Retina (tissue), 1 donor: ENCODE results near the gene MAD1L1.
A peak's percentile ranks its signal among the peaks of the same experiment; 100 is the strongest.

ENCODE experiments used
- DNase-seq: peaks from one replicate; pipeline ENCODE4 v3.0.0-alpha.2; 2016

The MAD1L1 gene

GRCh38 chr7:1823376-1824150 is 409.2 kb downstream of the MAD1L1 start:
- peak; percentile 23 for DNase-seq

GRCh38 chr7:1819259-1819841 is 413.4 kb downstream of the MAD1L1 start:
- DNase-seq, result peak; percentile 24

GRCh38 chr7:1818575-1819258 is 414.0 kb downstream of the MAD1L1 start:
- DNase-seq, result peak; percentile 15

- DNase-seq, result peak; percentile 17
Observed at GRCh38 chr7:1817061-1817712, 415.6 kb downstream of the MAD1L1 start.

- peak; percentile 75 for DNase-seq
Observed at GRCh38 chr7:1816451-1816850, 416.3 kb downstream of the MAD1L1 start.

GRCh38 chr7:1815551-1816281 is 417.0 kb downstream of the MAD1L1 start:
- DNase-seq, result peak; percentile 53

GRCh38 chr7:1815051-1815481 is 417.7 kb downstream of the MAD1L1 start:
- DNase-seq, result peak; percentile 44

GRCh38 chr7:1814089-1814811 is 418.5 kb downstream of the MAD1L1 start:
- peak; percentile 14 for DNase-seq

GRCh38 chr7:1813394-1814088 is 419.2 kb downstream of the MAD1L1 start:
- no peak for DNase-seq

- DNase-seq, result peak; percentile 80
Observed at GRCh38 chr7:1812509-1813393, 420.0 kb downstream of the MAD1L1 start.

GRCh38 chr7:1811850-1812508 is 420.8 kb downstream of the MAD1L1 start:
- peak; percentile 44 for DNase-seq

GRCh38 chr7:1810961-1811849 is 421.5 kb downstream of the MAD1L1 start:
- DNase-seq, result peak; percentile 28

- DNase-seq, result no peak
Observed at GRCh38 chr7:1810521-1810920, 422.2 kb downstream of the MAD1L1 start.

- no peak for DNase-seq
Observed at GRCh38 chr7:1809601-1810258, 423.0 kb downstream of the MAD1L1 start.

GRCh38 chr7:1809070-1809469 is 423.7 kb downstream of the MAD1L1 start:
- no peak for DNase-seq

GRCh38 chr7:1807821-1808600 is 424.7 kb downstream of the MAD1L1 start:
- no peak for DNase-seq

GRCh38 chr7:1806354-1806753 is 426.4 kb downstream of the MAD1L1 start:
- no peak for DNase-seq
